Measurements from ENCODE around the gene CYTH1.
"Not testable (repeated sequence)": the region's sequence is repeated elsewhere in the genome, so short reads cannot be mapped to it uniquely, and the experiment has no call there.

CYTH1 gene

DNA sequence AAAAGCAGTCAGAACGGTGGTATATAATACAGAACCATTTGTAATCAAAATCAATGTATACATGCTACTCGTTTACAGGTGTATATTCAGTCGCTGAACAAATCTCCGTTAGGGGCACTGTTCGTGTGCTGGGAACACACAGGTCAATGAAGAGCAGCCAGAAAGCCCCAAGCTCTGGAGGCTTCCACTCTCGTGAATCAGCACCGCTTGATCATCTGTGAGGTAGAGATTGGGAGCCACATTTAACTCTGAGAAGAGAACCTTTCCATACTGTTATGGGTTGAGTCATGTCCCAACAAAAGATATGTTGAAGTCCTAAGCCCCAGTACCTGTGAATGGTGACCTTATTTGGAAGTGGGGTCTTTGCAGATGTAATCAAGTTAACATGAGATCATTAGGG is 5.4 kb upstream of the CYTH1 start:
- no peak for DNase-seq (ENCODE audit: low read depth in 2 of 2)

DNA sequence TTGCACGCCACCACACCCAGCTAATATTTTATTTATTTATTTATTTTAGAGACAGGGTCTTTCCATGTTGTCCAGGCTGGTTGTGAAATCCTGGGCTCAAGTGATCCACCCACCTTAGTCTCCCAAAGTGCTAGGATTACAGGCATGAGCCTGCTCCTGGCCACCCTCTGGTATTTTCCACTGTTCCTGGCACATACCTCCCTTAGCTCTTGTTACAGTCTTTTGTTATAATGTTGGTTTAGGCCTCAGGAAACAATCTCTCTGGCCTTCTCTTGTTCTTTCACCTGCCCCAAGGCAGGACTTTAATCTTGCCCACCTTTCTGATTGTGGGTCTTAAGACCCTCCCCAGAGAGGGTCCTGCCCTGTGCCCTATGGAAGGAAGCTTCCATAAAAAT is 3.6 kb upstream of the CYTH1 start:
- DNase-seq (ENCODE audit: low read depth in 2 of 2) = no peak

- DNase-seq (ENCODE audit: low read depth in 2 of 2) = no peak
Measured at GRCh38 chr17:78785011-78785662, 3.1 kb upstream of the CYTH1 start.

DNA sequence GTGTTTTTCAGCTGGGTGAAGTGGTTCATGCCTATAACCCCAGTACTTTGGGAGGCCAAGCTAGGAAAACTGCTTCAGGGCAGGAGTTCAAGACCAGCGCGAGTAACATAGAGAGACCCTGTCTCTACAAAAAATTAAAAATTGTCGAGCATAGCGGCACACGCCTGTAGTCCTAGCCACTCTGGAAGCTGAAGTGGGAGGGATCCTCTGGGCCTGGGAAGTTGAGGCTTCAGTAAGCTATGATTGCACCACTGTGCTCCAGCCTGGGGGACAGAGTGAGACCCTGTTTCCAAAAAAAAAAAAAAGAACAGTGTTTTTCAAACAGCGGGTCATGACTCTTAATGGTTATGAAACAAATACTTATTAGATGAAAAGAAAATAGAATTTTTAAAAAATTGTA is 2.3 kb upstream of the CYTH1 start:
- DNase-seq (ENCODE audit: low read depth in 2 of 2) = no peak

DNA sequence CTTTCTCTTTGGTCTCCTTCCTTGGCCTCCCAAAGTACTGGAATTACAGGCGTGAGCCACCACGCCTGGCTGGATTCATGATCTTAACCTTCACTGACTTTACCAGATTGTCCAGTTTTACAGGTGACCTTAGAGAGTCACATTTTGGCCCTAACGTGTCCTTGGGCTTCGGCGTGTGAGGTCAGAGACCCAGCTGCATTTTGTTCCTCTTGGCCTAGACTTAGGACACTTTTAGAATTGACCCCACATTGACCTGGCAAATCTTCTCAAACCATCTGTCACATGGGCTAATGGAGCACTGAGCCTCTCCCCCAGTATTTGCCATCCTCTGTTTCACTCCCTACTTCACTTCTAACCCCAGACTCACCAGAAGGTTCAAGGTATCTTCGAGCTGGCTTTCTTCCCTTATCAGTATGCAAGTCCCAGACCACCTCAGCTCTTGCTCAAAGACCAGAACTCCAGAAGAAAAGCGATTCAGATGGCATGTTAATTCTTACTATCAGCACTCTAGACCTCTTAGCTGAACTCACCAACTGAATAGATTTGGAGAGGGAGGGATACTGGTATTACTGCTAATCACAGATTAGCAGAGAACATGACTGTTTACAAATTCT is 1.7 kb upstream of the CYTH1 start:
- no peak for DNase-seq (ENCODE audit: low read depth in 2 of 2)

DNA sequence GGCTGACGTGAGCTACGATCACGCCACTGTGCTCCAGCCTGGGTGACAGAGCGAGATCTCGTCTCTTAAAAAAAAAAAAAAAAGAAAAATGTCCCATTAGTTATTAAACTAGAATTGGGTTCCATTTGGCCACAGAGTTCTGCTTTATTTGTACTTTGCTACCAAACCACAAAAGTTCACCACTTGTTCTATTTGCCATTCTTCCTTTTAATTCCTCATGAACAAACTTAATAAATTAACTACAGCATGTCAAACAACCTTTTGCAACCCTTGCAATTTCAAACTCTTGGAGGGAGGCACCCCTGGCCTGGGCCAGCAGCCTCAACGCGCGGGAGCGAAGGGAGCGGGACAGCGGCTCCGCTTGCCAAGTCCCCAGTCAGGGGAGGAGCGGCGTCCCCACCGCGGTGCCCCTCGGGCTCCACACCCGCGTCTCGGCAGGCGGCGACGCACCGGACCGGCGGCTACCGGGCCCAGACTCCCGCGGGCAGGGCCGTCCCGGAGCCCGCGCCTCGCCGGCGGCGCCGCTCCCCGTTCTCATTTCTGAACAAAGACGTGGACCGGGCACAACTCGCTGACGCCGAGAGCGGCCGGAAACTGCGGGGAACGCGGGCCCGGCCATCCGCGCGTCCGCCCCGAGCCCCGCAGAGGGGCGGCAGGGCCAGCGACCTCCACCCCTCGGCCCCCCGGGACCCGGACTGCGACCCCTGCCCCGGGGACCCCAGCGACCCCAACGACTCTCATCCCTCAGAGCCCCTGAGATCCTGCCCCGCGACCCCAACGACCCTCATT is 775 bp downstream of the CYTH1 start:
- DNase-seq (ENCODE audit: low read depth in 2 of 2) = no peak

- DNase-seq (ENCODE audit: low read depth in 2 of 2) = no peak
Measured at GRCh38 chr17:78780335-78780734, 1.7 kb downstream of the CYTH1 start.

- no peak for DNase-seq (ENCODE audit: low read depth in 2 of 2)
Measured at GRCh38 chr17:78779850-78780249, 2.2 kb downstream of the CYTH1 start.

DNA sequence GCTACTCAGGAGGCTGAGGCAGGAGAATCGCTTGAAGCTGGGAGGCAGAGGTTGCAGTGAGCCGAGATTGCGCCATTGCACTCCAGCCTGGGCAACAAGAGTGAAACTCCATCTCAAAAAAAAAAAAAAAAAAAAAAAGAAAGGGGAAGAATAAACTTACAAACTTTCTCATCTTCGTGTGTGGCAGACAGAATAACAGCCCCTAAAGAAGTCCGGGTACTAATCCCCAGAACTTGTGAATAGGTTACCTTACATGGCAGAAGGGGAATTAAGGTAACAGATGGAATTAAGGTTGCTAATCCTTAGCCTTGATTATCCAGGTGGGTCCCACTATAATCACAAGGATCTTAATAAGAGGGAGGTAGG is 2.8 kb downstream of the CYTH1 start:
- not testable (repeated sequence) for DNase-seq (ENCODE audit: low read depth in 2 of 2)

DNA sequence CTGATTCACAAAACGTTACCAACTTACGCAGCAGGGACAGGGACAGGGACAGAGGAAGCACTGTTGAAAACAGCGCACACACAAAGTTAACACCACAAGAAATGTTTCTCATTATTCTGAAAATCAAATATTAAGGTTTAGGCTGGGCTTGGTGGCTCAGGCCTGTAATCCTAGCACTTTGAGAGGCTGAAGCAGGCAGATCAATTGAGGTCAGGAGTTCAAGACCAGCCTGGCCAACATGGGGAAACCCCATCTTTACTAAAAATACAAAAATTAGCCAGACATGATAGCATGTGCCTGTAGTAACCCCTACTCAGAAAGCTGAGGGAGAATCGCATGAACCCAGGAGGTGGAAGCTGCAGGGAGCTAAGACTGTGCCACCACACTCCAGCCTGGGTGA is 4.2 kb downstream of the CYTH1 start:
- no peak for DNase-seq (ENCODE audit: low read depth in 2 of 2)

DNA sequence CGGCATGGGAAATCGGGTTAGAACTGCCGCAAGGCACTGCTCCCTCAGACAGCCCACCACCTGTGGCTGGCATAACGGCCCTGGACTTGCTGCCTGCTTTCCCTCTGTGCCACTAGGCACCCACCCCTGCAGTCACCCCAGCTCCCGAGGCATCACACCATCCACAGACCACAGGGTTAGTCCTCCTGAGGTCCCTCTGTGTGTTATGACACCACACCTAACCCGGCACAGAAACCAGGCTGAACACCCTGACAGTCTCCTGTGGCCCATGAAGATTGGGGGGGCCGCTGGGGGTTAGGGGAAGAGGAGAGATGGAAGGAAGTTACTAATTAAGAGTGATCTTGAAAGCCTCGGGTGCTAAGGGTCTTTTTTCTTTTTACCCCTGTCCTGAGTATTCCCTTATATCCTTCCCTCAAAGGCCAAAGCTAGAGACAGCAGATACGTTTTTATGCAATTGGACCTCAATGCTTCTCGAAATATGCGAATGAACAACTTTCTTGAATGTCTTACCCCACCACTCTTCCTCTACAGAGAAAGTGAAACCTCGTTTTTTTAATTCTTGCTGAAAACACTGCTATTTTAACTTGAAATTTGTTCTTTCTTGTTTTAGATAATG is 7.0 kb downstream of the CYTH1 start:
- peak; percentile 46 to 55 for DNase-seq (ENCODE audit: low read depth in 2 of 2)

DNA sequence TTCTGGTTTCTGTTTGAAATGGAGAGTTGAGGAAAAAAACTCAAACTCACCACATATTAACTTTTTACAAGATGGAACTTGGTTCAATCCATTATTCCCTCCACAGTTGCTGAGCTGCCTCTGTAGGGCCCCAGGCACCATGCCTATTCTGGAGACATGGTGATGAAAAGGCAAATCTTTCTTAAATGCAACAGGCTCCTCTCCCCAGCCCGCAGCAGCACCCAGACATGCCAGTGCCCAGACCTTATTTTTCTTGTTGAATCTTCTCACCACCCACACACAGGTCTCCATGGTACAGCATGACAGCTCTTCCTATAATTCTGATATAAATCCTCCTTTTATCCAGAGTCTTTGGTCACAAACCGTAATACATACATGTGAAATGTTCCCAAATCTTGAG is 7.6 kb downstream of the CYTH1 start:
- DNase-seq (ENCODE audit: low read depth in 2 of 2) = no peak

GRCh38 chr17:78771758-78772382 is 10.2 kb downstream of the CYTH1 start:
- no peak for DNase-seq (ENCODE audit: low read depth in 2 of 2)

DNA sequence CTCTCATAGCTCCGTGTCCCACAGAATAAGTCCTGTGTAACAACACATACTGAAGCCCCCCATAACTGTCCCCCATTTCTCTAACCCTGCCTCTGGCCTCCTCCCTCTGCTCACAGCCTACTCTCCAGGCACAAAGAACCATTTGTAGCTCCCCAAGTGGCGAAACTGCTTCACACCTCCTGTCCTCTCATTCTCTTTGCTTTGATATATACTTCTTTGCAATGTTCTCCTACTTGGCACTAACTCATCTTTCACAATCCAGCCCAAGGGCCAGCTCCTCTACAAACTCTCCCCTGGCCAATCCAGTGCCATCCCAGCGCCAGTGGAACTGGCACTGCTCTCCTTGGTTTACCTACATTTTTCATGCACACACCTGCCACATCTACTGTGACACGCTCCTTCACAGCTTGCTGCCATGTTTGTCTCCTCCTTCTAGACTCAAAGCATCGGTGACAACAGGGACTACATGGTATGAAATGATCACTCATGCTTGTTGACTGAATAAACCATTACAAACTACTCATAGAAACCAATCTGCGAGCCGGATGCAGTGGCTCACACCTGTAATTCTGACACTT is 12.8 kb downstream of the CYTH1 start:
- DNase-seq (ENCODE audit: low read depth in 2 of 2) = no peak

DNA sequence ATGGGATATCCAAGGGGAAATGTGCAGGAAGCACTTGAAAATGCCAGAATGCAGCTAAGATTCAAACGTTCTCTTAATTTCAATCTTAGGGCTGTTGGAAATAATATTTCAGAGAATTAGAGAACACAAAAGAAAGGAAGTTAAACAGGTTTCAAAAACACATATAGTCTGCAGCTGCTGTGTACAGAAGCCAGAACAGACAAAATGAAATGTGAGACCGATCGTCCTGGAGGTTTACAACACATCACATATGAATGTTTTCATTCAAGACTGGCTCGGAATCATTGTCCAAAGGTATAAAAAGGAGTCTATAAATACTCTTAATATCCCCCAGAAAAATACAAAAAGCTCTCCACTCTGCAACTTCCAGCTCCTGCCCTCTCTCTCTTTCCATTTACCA is 14.3 kb downstream of the CYTH1 start:
- no peak for DNase-seq (ENCODE audit: low read depth in 2 of 2)

DNA sequence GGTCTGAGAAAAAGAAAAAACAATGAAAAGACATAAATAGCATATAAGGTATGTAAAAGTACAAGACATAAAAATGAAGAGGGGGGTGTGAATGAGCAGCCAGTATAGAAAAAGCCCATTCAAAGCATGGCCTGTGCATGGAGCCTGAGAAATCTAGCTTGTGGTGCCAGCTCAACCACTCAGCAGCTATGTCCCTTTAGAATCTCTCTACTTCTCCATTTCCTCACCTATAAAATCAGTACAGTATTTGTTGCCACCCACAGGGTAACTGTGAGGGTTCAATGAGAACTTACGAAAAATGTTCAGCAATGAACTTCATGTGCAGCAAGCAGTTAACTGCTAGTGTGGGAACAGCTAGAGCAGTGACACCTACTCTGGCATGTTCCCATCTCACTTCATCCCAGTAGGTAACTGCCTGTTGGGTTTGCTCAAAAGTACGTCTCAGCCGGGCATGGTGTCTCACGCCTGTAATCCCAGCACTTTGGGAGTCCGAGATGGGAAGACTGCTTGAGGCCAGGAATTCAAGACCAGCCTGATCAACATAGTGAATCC is 15.3 kb downstream of the CYTH1 start:
- DNase-seq (ENCODE audit: low read depth in 2 of 2) = no peak

DNA sequence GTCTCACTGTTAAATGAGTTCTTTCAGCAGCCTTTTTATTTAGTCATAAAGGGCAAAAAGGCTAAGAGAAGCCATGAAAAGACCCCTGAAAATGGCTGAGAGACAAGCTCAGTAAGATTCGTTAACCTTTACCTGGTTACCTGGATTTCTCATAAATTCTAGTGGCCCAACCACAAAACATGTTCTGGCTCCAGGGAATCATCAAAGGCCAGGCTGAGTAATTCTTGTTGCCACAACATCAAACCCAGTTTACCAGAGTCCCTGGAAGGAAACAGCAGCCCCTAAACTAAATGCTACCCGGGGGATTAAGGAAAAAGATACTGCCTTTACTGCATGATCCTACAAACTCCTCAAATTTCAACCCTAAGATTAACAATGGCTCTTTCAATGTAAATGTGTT is 15.8 kb downstream of the CYTH1 start:
- no peak for DNase-seq (ENCODE audit: low read depth in 2 of 2)

DNA sequence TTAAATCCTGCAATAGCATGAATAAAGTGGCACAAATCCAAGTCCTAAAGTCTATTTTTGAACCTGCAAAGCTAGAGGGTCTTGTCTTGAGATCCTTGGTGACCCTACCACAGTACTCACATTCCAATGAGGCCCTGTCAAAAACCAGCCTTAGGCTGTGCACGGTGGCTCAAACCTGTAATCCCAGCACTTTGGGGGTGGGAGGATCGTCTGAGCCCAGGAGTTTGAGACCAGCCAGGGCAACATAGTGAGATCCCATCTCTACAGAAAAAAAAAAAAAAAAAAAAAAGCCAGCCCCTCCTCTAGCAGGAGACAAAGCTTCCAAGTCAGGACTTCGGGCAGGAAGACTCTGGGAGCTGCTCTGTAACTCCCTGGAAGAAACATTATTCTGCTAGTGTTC is 16.3 kb downstream of the CYTH1 start:
- no peak for DNase-seq (ENCODE audit: low read depth in 2 of 2)

GRCh38 chr17:78764871-78765270 is 17.2 kb downstream of the CYTH1 start:
- no peak for DNase-seq (ENCODE audit: low read depth in 2 of 2)

GRCh38 chr17:78763561-78763960 is 18.5 kb downstream of the CYTH1 start:
- no peak for DNase-seq (ENCODE audit: low read depth in 2 of 2)

DNA sequence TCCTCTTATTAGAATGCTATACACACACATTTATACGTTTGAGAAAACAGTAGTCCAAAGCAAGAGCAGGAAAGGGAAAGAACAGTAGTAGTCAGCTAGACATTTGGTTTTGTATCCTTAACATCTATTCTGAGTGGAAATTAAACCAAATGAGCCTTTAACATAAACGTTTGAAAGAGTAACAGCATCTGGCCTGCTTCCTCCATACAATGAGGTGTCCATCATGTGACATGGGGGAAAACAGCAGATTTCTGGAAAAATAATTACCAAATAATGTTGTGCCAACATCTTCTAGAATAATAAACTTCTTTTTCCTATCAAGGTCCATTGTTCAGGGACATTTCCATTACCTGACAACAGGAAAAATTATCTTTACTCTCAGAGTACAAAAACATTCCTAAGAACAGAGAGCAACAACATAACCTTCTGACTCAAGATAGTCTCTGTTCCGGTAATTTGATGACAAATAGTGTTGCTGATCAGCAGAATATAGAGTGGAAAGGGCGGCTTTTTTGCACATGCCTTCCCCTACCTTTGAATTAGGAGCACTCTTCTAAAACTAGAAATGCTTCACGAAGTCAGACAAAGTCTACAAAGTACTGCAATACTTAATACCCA is 20.2 kb downstream of the CYTH1 start:
- DNase-seq (ENCODE audit: low read depth in 2 of 2) = no peak

Data from activated CD4-positive, alpha-beta T cell treated with anti-CD3 and anti-CD28 coated beads for 24 hours (primary cell).